Natural killer cell (primary cell): ENCODE data around the gene SOBP. TPM values are rescaled to one million over a fixed set of nuclear protein-coding genes. Genes with fewer than 3 reads are reported as not detected.

Experiments
- ATAC-seq, 3 donors: fragments of 150-1000 bp in 2 of 3; fragments of 200-7000 bp in 1 of 3; cut with Tn5 transposase; 1 replicate in 1 of 3; 2 replicates in 2 of 3; pipeline ENCODE4 v1.10.0; 2021; ENCODE audit warnings: mild to moderate bottlenecking in 2 of 3, moderate library complexity in 2 of 3
- DNase-seq, 2 donors: peaks; one replicate each; pipeline versions ENCODE4 v3.0.0 to v3.0.0-alpha.2; 2013 to 2021; ENCODE audit warnings: mixed read lengths in 1 of 2
- H3K27ac ChIP-seq: one replicate; pipeline ENCODE4 v1.5.1; 2013; ENCODE audit warnings: mild to moderate bottlenecking, low read length
- H3K27me3 ChIP-seq: one replicate; pipeline ENCODE4 v1.6.1; 2013; ENCODE audit warnings: low read length; ENCODE audit not compliant: control insufficient read depth, insufficient read depth
- H3K36me3 ChIP-seq: one replicate; pipeline ENCODE4 v1.6.1; 2013; ENCODE audit warnings: low read length; ENCODE audit not compliant: control insufficient read depth, insufficient read depth
- H3K4me1 ChIP-seq: one replicate; pipeline ENCODE4 v1.6.1; 2013; ENCODE audit warnings: low read length; ENCODE audit not compliant: control insufficient read depth, insufficient read depth
- H3K4me3 ChIP-seq: one replicate; pipeline ENCODE4 v1.5.1; 2013; ENCODE audit warnings: low read length
- H3K9me3 ChIP-seq: one replicate; pipeline ENCODE4 v1.6.1; 2013; ENCODE audit warnings: low read length; ENCODE audit not compliant: control insufficient read depth, insufficient read depth
- H3K27ac Mint-ChIP-seq, 2 donors: one replicate each; pipeline ENCODE4 v1.8.0; 2022; ENCODE audit warnings: mild to moderate bottlenecking in 2 of 2, mixed read lengths in 2 of 2, moderate library complexity in 1 of 2
- H3K27me3 Mint-ChIP-seq, 2 donors: one replicate each; pipeline ENCODE4 v1.8.0; 2022; ENCODE audit warnings: low read depth in 2 of 2, mixed read lengths in 2 of 2
- H3K36me3 Mint-ChIP-seq: one replicate; pipeline ENCODE4 v1.8.0; 2022; ENCODE audit warnings: mixed read lengths
- H3K4me1 Mint-ChIP-seq, 2 donors: one replicate each; pipeline ENCODE4 v1.8.0; 2022; ENCODE audit warnings: mixed read lengths in 2 of 2
- H3K4me3 Mint-ChIP-seq: one replicate; pipeline ENCODE4 v1.8.0; 2022; ENCODE audit warnings: mild to moderate bottlenecking, moderate library complexity, mixed read lengths
- H3K9me3 Mint-ChIP-seq, 2 donors: one replicate each; pipeline ENCODE4 v1.8.0; 2022; ENCODE audit warnings: mixed read lengths in 2 of 2
- WGBS: methylation state at CpG from one replicate; pipeline ENCODE4 v1.1.7; 2013; ENCODE audit warnings: missing lambda C conversion rate; ENCODE audit not compliant: insufficient coverage; 5-methylcytosine and 5-hydroxymethylcytosine counted together
- intact Hi-C: fragments of 100-400 bp; cut with micrococcal nuclease; formaldehyde crosslinking; loops from one replicate; pipeline ENCODE4 v1.14.2; 2022
- total RNA-seq, 4 donors: library from RNA; stranded (reverse); fragments of 120-200 nt in 1 of 4; gene quantifications; one replicate each; pipeline versions ENCODE4 v1.2.3 to v1.2.4, GENCODE V29; 2013 to 2022
- TF ChIP-seq, protein P1 (sequence below): fragments of 200-600 bp; IDR thresholded peaks from one replicate; pipeline ENCODE4 v1.8.0; 2022; ENCODE audit warnings: antibody characterized with exemption

Gene SOBP
- total RNA-seq, 3 donors from 2014 or later (not counting 1 experiment from before 2014, with no cell fraction given), result 0.16 TPM; not detected in 1

DNA sequence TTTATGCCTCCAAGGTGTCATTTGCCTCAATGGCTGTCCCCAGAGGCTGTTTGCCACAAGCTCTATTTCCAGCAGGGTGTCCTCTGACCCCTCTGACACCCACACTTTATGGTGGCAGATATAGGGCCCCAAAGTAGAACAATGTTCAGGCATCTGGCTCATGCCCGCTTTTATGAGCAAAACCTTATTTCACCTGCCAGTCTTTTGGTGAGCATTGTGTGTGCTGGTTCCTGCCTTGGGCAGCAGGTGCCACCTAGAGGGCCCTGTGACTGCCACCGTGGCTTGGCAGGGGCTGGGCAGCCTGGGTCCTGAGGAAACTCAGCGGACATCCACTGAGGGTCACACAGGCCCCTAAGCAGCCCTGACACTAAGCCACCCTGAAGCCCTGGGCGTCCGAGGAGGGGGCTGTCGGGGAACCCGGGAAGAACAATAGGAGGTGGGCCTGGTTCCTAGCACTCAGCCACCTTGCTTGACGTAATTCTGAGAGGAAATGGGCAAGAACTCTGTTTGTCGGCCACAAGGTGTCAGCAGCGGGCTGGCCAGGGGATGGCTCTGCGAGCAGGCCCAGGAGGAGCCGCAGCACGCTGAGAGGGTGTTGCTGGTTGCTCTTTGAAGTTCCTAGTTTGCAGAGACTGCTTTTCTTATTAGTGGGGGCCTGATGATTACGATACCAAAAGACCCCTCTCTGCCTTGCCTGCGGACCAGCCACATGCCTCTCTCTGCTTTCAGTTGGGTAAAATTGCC, 185.2 kb downstream of the SOBP start:
- H3K9me3 Mint-ChIP-seq, result no peaks in the 10 kb centered on the region
- H3K4me3 Mint-ChIP-seq, result no peak overlapping the region

DNA sequence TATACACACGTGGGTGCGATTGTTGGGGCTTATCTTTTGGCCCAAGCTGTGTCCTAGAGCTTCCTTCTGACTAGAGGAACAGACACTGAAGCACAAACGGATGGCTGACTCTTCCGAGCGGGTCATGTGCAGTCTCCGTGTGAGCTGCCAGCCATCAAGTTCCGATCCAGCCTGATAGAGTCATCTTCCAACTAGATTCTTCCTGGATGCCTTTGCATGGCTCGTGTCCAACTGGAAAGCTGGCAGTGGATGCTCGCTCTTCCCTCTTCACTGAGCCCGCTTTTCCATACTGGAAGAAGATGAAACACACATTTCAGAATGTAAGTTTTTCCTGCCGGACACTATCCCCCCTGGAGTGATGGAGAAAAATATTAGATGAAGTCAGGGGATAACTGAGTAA, 186.1 kb downstream of the SOBP start:
- H3K27ac ChIP-seq, result no peak overlapping the region
- intact Hi-C loops, result no loop called here
- 85% methylated on average over 11 of the region's 11 CpGs for WGBS
- H3K4me3 ChIP-seq, result no peak overlapping the region
- Mint-ChIP-seq H3K4me1 (peaks cover 8 to 11% of the 10 kb centered on the region in 2 donors), H3K4me3 (no peak overlapping the region), H3K9me3 (no peaks in the 10 kb centered on the region), H3K27me3 (peaks cover 0 to 12% of the 10 kb centered on the region in 2 donors), H3K27ac (no peak overlapping the region), H3K36me3 (no peaks in the 10 kb centered on the region)
- DNase-seq, result no peak
- no peaks in the 10 kb centered on the region for H3K36me3 ChIP-seq
- no peaks in the 10 kb centered on the region for H3K9me3 ChIP-seq
- no peak for ATAC-seq
- peaks cover 14% of the 10 kb centered on the region for H3K4me1 ChIP-seq
- H3K27me3 ChIP-seq, result no peaks in the 10 kb centered on the region
- TF ChIP-seq, protein P1, sequence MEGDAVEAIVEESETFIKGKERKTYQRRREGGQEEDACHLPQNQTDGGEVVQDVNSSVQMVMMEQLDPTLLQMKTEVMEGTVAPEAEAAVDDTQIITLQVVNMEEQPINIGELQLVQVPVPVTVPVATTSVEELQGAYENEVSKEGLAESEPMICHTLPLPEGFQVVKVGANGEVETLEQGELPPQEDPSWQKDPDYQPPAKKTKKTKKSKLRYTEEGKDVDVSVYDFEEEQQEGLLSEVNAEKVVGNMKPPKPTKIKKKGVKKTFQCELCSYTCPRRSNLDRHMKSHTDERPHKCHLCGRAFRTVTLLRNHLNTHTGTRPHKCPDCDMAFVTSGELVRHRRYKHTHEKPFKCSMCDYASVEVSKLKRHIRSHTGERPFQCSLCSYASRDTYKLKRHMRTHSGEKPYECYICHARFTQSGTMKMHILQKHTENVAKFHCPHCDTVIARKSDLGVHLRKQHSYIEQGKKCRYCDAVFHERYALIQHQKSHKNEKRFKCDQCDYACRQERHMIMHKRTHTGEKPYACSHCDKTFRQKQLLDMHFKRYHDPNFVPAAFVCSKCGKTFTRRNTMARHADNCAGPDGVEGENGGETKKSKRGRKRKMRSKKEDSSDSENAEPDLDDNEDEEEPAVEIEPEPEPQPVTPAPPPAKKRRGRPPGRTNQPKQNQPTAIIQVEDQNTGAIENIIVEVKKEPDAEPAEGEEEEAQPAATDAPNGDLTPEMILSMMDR, result no peak

More for the DNA sequence above, 185.2 kb downstream of the SOBP start:
- peaks cover 8 to 11% of the 10 kb centered on the region in 2 donors for H3K4me1 Mint-ChIP-seq
- 6% methylated on average over 15 of the region's 15 CpGs for WGBS
- H3K36me3 Mint-ChIP-seq, result no peaks in the 10 kb centered on the region
- Histone ChIP-seq H3K4me3 (no peak overlapping the region), H3K27me3 (no peaks in the 10 kb centered on the region), H3K9me3 (no peaks in the 10 kb centered on the region), H3K4me1 (peaks cover 21% of the 10 kb centered on the region), H3K27ac (peak overlapping the region; percentile 20), H3K36me3 (no peaks in the 10 kb centered on the region)
- TF ChIP-seq, protein P1, result peak; percentile 90
- peak overlapping the region in 1 of 2 donors; percentile 78 for H3K27ac Mint-ChIP-seq
- intact Hi-C loops, result loop anchor here (1.0 kb wide), 3 partner anchors 173 to 375 kb away; no protein-coding TSS in a partner anchor
- H3K27me3 Mint-ChIP-seq, result peaks cover 0 to 6% of the 10 kb centered on the region in 2 donors
- DNase-seq (peak; percentile 81 to 94), ATAC-seq (peak; percentile 92 to 99 (median 99))

DNA sequence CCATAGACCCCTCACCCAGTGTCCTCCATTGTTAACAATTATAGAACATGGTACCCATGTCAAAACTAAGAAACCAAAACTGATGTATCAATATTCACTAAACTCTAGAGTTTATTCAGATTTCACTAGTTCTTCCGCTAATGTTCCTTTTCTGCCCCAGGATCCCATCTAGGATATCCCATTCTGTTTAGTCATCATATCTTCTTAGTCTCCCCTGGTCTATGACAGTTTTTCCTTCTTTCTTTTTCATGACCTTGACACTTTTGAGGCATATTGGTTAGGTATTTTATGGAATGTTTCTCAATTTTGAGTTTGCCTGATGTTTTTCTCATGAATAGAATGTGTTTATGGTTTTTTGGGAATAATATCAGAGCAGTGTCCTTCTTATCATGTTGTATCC, 187.5 kb downstream of the SOBP start:
- Histone ChIP-seq H3K27me3 (no peaks in the 10 kb centered on the region), H3K27ac (no peak overlapping the region), H3K36me3 (no peaks in the 10 kb centered on the region), H3K4me1 (peaks cover 8% of the 10 kb centered on the region), H3K4me3 (no peak overlapping the region), H3K9me3 (no peaks in the 10 kb centered on the region)
- no peaks in the 10 kb centered on the region for H3K9me3 Mint-ChIP-seq
- H3K27ac Mint-ChIP-seq, result no peak overlapping the region
- intact Hi-C loops, result no loop called here
- peaks cover 0 to 12% of the 10 kb centered on the region in 2 donors for H3K27me3 Mint-ChIP-seq
- H3K36me3 Mint-ChIP-seq, result no peaks in the 10 kb centered on the region
- no peak overlapping the region for H3K4me3 Mint-ChIP-seq
- WGBS, result 100% methylated on average over 1 of the region's 1 CpG
- no peak for ATAC-seq
- TF ChIP-seq, protein P1, result no peak
- no peak for DNase-seq
- H3K4me1 Mint-ChIP-seq, result peaks cover 7 to 8% of the 10 kb centered on the region in 2 donors
